GM23338 (cell line): Measurements from ENCODE around the gene RPUSD3.
A peak's percentile ranks its signal among the peaks of the same experiment; 100 is the strongest.

ENCODE experiments used
- CREB1 ChIP-seq: fragments of 250-450 bp; sonication (Bioruptor Pico); IDR thresholded peaks from 2 replicates; pipeline ENCODE4 v1.5.0; 2020; ENCODE audit warnings: low read depth, mild to moderate bottlenecking, moderate library complexity
- EZH2 ChIP-seq: fragments of 200-600 bp; sonication (generic); IDR thresholded peaks from one replicate; pipeline ENCODE4 v1.8.0; 2017; ENCODE audit warnings: antibody characterized with exemption, mild to moderate bottlenecking, low read depth; ENCODE audit not compliant: unreplicated experiment
- EZH2phosphoT487 ChIP-seq: fragments of 200-600 bp; sonication (generic); IDR thresholded peaks from one replicate; pipeline ENCODE4 v1.8.1; 2018; ENCODE audit warnings: antibody characterized with exemption; ENCODE audit not compliant: unreplicated experiment
- JUNB ChIP-seq: IDR thresholded peaks from one replicate; pipeline ENCODE4 v1.6.1; 2016; ENCODE audit warnings: antibody characterized with exemption; ENCODE audit not compliant: unreplicated experiment
- NANOG ChIP-seq: IDR thresholded peaks from 2 replicates; pipeline ENCODE4 v1.6.1; 2016; ENCODE audit warnings: antibody characterized with exemption, borderline replicate concordance
- POLR2AphosphoS5 ChIP-seq: IDR thresholded peaks from 2 replicates; pipeline ENCODE4 v1.6.1; 2016; ENCODE audit warnings: antibody characterized with exemption, low read depth
- ZNF114 ChIP-seq: fragments of 250-450 bp; sonication (Bioruptor Pico); IDR thresholded peaks from 2 replicates; pipeline ENCODE4 v1.5.0; 2020; ENCODE audit warnings: mild to moderate bottlenecking, moderate library complexity
- TF ChIP-seq, protein P1 (sequence below), 2 experiments: fragments of 200-600 bp in 1 of 2; sonication (generic) in 1 of 2; conservative IDR thresholded peaks; 2 replicates each; pipeline versions ENCODE4 v1.5.1 to v1.6.1; 2016 to 2017; ENCODE audit warnings: antibody characterized with exemption in 2 of 2, low read depth in 2 of 2, mild to moderate bottlenecking in 2 of 2, moderate library complexity in 1 of 2
- TF ChIP-seq, protein P2 (sequence below): IDR thresholded peaks from one replicate; pipeline ENCODE4 v1.6.1; 2018; ENCODE audit warnings: antibody characterized with exemption; ENCODE audit not compliant: unreplicated experiment
- TF ChIP-seq, protein P3 (sequence below): IDR thresholded peaks from 2 replicates; pipeline ENCODE4 v1.6.1; 2016; ENCODE audit warnings: antibody characterized with exemption
- TF ChIP-seq, protein P4 (sequence below): fragments of 250-450 bp; sonication (Bioruptor Pico); IDR thresholded peaks from 2 replicates; pipeline ENCODE4 v1.5.0; 2020; ENCODE audit warnings: mild to moderate bottlenecking, moderate library complexity

DNA sequence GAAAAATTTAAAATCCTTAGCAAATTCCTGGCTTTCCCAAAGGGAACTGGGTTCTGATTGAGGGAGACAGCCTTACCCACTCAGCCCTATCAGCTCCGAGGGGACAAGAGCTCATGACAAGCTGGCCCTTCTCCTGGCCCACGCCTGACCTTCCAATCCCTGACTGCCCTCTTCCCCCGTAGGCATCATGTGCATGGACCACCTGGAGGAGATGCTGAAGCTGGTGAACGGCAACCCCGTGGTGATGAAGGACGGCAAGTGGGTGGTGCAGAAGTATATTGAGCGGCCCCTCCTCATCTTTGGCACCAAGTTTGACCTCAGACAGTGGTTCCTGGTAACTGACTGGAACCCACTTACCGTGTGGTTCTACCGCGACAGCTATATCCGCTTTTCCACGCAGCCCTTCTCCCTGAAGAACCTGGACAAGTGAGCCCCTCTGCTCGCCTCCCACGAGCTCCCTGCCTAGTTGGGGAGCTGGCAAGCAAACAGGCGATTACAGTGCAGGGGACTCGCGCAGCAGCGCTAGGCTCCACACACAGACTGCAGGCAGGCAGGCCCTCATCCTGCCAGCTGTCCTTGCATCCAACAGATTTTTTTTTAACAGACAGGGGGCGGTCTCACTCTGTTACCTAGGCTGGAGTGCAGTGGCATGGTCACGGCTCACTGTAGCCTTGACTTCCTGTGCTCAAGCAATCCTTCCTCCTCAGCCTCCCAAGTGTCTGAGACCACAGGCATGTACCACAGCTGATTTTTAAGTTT lies 16.8 kb downstream of the RPUSD3 start:
- TF ChIP-seq, protein P1, sequence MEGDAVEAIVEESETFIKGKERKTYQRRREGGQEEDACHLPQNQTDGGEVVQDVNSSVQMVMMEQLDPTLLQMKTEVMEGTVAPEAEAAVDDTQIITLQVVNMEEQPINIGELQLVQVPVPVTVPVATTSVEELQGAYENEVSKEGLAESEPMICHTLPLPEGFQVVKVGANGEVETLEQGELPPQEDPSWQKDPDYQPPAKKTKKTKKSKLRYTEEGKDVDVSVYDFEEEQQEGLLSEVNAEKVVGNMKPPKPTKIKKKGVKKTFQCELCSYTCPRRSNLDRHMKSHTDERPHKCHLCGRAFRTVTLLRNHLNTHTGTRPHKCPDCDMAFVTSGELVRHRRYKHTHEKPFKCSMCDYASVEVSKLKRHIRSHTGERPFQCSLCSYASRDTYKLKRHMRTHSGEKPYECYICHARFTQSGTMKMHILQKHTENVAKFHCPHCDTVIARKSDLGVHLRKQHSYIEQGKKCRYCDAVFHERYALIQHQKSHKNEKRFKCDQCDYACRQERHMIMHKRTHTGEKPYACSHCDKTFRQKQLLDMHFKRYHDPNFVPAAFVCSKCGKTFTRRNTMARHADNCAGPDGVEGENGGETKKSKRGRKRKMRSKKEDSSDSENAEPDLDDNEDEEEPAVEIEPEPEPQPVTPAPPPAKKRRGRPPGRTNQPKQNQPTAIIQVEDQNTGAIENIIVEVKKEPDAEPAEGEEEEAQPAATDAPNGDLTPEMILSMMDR (conservative IDR thresholded peaks at IDR 0.05; ENCODE audit: low read depth in 2 of 2): peak; percentile 68 to 80
- TF ChIP-seq POLR2AphosphoS5 (no peak), EZH2phosphoT487 (no peak), NANOG (no peak), EZH2 (no peak), ZNF114 (CRISPR knock-in tag) (no peak), CREB1 (CRISPR knock-in tag) (no peak), JUNB (no peak)
- TF ChIP-seq, protein P2, sequence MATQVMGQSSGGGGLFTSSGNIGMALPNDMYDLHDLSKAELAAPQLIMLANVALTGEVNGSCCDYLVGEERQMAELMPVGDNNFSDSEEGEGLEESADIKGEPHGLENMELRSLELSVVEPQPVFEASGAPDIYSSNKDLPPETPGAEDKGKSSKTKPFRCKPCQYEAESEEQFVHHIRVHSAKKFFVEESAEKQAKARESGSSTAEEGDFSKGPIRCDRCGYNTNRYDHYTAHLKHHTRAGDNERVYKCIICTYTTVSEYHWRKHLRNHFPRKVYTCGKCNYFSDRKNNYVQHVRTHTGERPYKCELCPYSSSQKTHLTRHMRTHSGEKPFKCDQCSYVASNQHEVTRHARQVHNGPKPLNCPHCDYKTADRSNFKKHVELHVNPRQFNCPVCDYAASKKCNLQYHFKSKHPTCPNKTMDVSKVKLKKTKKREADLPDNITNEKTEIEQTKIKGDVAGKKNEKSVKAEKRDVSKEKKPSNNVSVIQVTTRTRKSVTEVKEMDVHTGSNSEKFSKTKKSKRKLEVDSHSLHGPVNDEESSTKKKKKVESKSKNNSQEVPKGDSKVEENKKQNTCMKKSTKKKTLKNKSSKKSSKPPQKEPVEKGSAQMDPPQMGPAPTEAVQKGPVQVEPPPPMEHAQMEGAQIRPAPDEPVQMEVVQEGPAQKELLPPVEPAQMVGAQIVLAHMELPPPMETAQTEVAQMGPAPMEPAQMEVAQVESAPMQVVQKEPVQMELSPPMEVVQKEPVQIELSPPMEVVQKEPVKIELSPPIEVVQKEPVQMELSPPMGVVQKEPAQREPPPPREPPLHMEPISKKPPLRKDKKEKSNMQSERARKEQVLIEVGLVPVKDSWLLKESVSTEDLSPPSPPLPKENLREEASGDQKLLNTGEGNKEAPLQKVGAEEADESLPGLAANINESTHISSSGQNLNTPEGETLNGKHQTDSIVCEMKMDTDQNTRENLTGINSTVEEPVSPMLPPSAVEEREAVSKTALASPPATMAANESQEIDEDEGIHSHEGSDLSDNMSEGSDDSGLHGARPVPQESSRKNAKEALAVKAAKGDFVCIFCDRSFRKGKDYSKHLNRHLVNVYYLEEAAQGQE: no peak
- TF ChIP-seq, protein P3, sequence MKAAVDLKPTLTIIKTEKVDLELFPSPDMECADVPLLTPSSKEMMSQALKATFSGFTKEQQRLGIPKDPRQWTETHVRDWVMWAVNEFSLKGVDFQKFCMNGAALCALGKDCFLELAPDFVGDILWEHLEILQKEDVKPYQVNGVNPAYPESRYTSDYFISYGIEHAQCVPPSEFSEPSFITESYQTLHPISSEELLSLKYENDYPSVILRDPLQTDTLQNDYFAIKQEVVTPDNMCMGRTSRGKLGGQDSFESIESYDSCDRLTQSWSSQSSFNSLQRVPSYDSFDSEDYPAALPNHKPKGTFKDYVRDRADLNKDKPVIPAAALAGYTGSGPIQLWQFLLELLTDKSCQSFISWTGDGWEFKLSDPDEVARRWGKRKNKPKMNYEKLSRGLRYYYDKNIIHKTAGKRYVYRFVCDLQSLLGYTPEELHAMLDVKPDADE: no peak
- TF ChIP-seq, protein P4, sequence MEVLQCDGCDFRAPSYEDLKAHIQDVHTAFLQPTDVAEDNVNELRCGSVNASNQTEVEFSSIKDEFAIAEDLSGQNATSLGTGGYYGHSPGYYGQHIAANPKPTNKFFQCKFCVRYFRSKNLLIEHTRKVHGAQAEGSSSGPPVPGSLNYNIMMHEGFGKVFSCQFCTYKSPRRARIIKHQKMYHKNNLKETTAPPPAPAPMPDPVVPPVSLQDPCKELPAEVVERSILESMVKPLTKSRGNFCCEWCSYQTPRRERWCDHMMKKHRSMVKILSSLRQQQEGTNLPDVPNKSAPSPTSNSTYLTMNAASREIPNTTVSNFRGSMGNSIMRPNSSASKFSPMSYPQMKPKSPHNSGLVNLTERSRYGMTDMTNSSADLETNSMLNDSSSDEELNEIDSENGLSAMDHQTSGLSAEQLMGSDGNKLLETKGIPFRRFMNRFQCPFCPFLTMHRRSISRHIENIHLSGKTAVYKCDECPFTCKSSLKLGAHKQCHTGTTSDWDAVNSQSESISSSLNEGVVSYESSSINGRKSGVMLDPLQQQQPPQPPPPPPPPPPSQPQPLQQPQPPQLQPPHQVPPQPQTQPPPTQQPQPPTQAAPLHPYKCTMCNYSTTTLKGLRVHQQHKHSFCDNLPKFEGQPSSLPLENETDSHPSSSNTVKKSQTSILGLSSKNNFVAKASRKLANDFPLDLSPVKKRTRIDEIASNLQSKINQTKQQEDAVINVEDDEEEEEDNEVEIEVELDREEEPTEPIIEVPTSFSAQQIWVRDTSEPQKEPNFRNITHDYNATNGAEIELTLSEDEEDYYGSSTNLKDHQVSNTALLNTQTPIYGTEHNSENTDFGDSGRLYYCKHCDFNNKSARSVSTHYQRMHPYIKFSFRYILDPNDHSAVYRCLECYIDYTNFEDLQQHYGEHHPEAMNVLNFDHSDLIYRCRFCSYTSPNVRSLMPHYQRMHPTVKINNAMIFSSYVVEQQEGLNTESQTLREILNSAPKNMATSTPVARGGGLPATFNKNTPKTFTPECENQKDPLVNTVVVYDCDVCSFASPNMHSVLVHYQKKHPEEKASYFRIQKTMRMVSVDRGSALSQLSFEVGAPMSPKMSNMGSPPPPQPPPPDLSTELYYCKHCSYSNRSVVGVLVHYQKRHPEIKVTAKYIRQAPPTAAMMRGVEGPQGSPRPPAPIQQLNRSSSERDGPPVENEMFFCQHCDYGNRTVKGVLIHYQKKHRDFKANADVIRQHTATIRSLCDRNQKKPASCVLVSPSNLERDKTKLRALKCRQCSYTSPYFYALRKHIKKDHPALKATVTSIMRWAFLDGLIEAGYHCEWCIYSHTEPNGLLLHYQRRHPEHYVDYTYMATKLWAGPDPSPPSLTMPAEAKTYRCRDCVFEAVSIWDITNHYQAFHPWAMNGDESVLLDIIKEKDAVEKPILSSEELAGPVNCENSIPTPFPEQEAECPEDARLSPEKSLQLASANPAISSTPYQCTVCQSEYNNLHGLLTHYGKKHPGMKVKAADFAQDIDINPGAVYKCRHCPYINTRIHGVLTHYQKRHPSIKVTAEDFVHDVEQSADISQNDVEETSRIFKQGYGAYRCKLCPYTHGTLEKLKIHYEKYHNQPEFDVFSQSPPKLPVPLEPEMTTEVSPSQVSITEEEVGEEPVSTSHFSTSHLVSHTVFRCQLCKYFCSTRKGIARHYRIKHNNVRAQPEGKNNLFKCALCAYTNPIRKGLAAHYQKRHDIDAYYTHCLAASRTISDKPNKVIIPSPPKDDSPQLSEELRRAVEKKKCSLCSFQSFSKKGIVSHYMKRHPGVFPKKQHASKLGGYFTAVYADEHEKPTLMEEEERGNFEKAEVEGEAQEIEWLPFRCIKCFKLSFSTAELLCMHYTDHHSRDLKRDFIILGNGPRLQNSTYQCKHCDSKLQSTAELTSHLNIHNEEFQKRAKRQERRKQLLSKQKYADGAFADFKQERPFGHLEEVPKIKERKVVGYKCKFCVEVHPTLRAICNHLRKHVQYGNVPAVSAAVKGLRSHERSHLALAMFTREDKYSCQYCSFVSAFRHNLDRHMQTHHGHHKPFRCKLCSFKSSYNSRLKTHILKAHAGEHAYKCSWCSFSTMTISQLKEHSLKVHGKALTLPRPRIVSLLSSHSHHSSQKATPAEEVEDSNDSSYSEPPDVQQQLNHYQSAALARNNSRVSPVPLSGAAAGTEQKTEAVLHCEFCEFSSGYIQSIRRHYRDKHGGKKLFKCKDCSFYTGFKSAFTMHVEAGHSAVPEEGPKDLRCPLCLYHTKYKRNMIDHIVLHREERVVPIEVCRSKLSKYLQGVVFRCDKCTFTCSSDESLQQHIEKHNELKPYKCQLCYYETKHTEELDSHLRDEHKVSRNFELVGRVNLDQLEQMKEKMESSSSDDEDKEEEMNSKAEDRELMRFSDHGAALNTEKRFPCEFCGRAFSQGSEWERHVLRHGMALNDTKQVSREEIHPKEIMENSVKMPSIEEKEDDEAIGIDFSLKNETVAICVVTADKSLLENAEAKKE: no peak
